H9 (cell line): ENCODE data around the gene DSCAM. TPM values are rescaled to one million over a fixed set of nuclear protein-coding genes. Genes with fewer than 3 reads are reported as not detected.

Experiments
- DNase-seq: peaks from one replicate; pipeline ENCODE4 v3.0.0-alpha.2; 2017
- H2AFZ ChIP-seq: one replicate; pipeline ENCODE4 v1.6.1; 2013; ENCODE audit warnings: mild to moderate bottlenecking, low read length, control low read depth, moderate library complexity
- H2AK5ac ChIP-seq: 2 replicates; pipeline ENCODE4 v1.6.1; 2013; ENCODE audit warnings: low read length, control low read depth, mixed read lengths; ENCODE audit not compliant: insufficient read length
- H2BK120ac ChIP-seq: one replicate; pipeline ENCODE4 v1.6.1; 2013; ENCODE audit warnings: low read depth, mild to moderate bottlenecking, low read length, control low read depth, inconsistent platforms; ENCODE audit not compliant: poor library complexity, severe bottlenecking
- H2BK12ac ChIP-seq: 2 replicates; pipeline ENCODE4 v1.6.1; 2013; ENCODE audit warnings: low read length, control low read depth, mixed read lengths, low read depth; ENCODE audit not compliant: insufficient read length
- H2BK15ac ChIP-seq: 2 replicates; pipeline ENCODE4 v1.6.1; 2013; ENCODE audit warnings: low read depth, low read length, control low read depth
- H2BK20ac ChIP-seq: one replicate; pipeline ENCODE4 v1.6.1; 2013; ENCODE audit warnings: low read depth, mild to moderate bottlenecking, low read length, control low read depth, inconsistent platforms; ENCODE audit not compliant: poor library complexity, severe bottlenecking
- H2BK5ac ChIP-seq: 2 replicates; pipeline ENCODE4 v1.6.1; 2013; ENCODE audit warnings: low read length, control low read depth, mixed read lengths; ENCODE audit not compliant: insufficient read length
- H3K14ac ChIP-seq: 2 replicates; pipeline ENCODE4 v1.6.1; 2013; ENCODE audit warnings: low read length, control low read depth; ENCODE audit not compliant: insufficient read depth
- H3K18ac ChIP-seq: 2 replicates; pipeline ENCODE4 v1.6.1; 2013; ENCODE audit warnings: low read depth, mild to moderate bottlenecking, mixed read lengths, low read length, control low read depth; ENCODE audit not compliant: insufficient read length
- H3K23ac ChIP-seq: 2 replicates; pipeline ENCODE4 v1.6.1; 2013; ENCODE audit warnings: low read length, control low read depth, mixed read lengths, low read depth; ENCODE audit not compliant: insufficient read length
- H3K23me2 ChIP-seq: 2 replicates; pipeline ENCODE4 v1.6.1; 2013; ENCODE audit warnings: low read depth, mild to moderate bottlenecking, mixed read lengths, low read length, control low read depth; ENCODE audit not compliant: insufficient read length, poor library complexity, severe bottlenecking
- H3K27ac ChIP-seq: 2 replicates; pipeline ENCODE4 v1.5.1; 2013; ENCODE audit warnings: low read length, control low read depth, mixed read lengths, low read depth; ENCODE audit not compliant: insufficient read length
- H3K27me3 ChIP-seq: 2 replicates; pipeline ENCODE4 v1.6.1; 2013; ENCODE audit warnings: low read length, control low read depth, inconsistent platforms; ENCODE audit not compliant: insufficient read depth
- H3K4ac ChIP-seq: 2 replicates; pipeline ENCODE4 v1.6.1; 2013; ENCODE audit warnings: low read depth, mild to moderate bottlenecking, control low read depth, inconsistent platforms, low read length, moderate library complexity
- H3K4me1 ChIP-seq: 2 replicates; pipeline ENCODE4 v1.6.1; 2013; ENCODE audit warnings: low read length, control low read depth, inconsistent platforms; ENCODE audit not compliant: insufficient read depth
- H3K4me2 ChIP-seq: 2 replicates; pipeline ENCODE4 v1.6.1; 2013; ENCODE audit warnings: low read length, control low read depth, mixed read lengths; ENCODE audit not compliant: insufficient read length, insufficient read depth
- H3K56ac ChIP-seq: 2 replicates; pipeline ENCODE4 v1.6.1; 2013; ENCODE audit warnings: low read depth, mild to moderate bottlenecking, mixed read lengths, low read length, control low read depth; ENCODE audit not compliant: insufficient read length
- H3K79me1 ChIP-seq: 2 replicates; pipeline ENCODE4 v1.6.1; 2013; ENCODE audit warnings: low read depth, mild to moderate bottlenecking, moderate library complexity, low read length, control low read depth, inconsistent platforms; ENCODE audit not compliant: insufficient read depth, poor library complexity, severe bottlenecking
- H3K79me2 ChIP-seq: 2 replicates; pipeline ENCODE4 v1.6.1; 2013; ENCODE audit warnings: low read length, control low read depth, inconsistent platforms; ENCODE audit not compliant: insufficient read depth
- H3K9ac ChIP-seq: 2 replicates; pipeline ENCODE4 v1.6.1; 2013; ENCODE audit warnings: low read length, control low read depth, mixed read lengths; ENCODE audit not compliant: insufficient read length; ENCODE audit errors: extremely low read depth
- H3K9me3 ChIP-seq: one replicate; pipeline ENCODE4 v1.6.1; 2013; ENCODE audit warnings: low read depth, low read length, inconsistent platforms; ENCODE audit not compliant: control insufficient read depth
- H3T11ph ChIP-seq: one replicate; pipeline ENCODE4 v1.6.1; 2013; ENCODE audit warnings: mild to moderate bottlenecking, low read length, control low read depth, inconsistent platforms
- H4K20me1 ChIP-seq: one replicate; pipeline ENCODE4 v1.6.1; 2013; ENCODE audit not compliant: control insufficient read depth, insufficient read length, insufficient read depth
- H4K5ac ChIP-seq: 2 replicates; pipeline ENCODE4 v1.6.1; 2013; ENCODE audit warnings: low read depth, mild to moderate bottlenecking, mixed read lengths, low read length, control low read depth; ENCODE audit not compliant: insufficient read length
- H4K8ac ChIP-seq: replicated peaks from 2 replicates; pipeline ENCODE4 v1.6.1; 2013; ENCODE audit warnings: low read length, control low read depth, mixed read lengths, low read depth; ENCODE audit not compliant: insufficient read length
- H4K91ac ChIP-seq: 2 replicates; pipeline ENCODE4 v1.6.1; 2013; ENCODE audit warnings: low read depth, mild to moderate bottlenecking, moderate library complexity, mixed read lengths, low read length, control low read depth; ENCODE audit not compliant: insufficient read length
- H3K27ac Mint-ChIP-seq, 3 experiments: 2 replicates in 2 of 3; 3 replicates in 1 of 3; pipeline ENCODE4 v1.8.0; 2020 to 2021; ENCODE audit warnings: mixed read lengths in 3 of 3, mild to moderate bottlenecking in 1 of 3, moderate library complexity in 1 of 3
- H3K27me3 Mint-ChIP-seq: 2 replicates; pipeline ENCODE4 v1.8.0; 2021; ENCODE audit warnings: low read depth, mild to moderate bottlenecking, moderate library complexity, mixed read lengths
- H3K36me3 Mint-ChIP-seq, 3 experiments: 2 replicates in 2 of 3; 3 replicates in 1 of 3; pipeline ENCODE4 v1.8.0; 2020 to 2021; ENCODE audit warnings: low read depth in 3 of 3, mixed read lengths in 3 of 3; ENCODE audit not compliant: insufficient read depth in 1 of 3
- H3K4me1 Mint-ChIP-seq, 2 experiments: 2 replicates each; pipeline ENCODE4 v1.8.0; 2020; ENCODE audit warnings: mixed read lengths in 2 of 2
- H3K4me3 Mint-ChIP-seq, 2 experiments: 2 replicates in 1 of 2; 3 replicates in 1 of 2; pipeline ENCODE4 v1.8.0; 2020 to 2021; ENCODE audit warnings: mild to moderate bottlenecking in 2 of 2, mixed read lengths in 2 of 2, moderate library complexity in 1 of 2
- H3K9me3 Mint-ChIP-seq, 2 experiments: 2 replicates in 1 of 2; 3 replicates in 1 of 2; pipeline ENCODE4 v1.8.0; 2020; ENCODE audit warnings: mild to moderate bottlenecking in 2 of 2, mixed read lengths in 2 of 2, moderate library complexity in 1 of 2
- WGBS: extraction: QIAGEN DNeasy Blood & Tissue Kit; methylation state at CpG from one replicate; pipeline ENCODE4 v1.1.7; 2013; ENCODE audit warnings: missing lambda C conversion rate, low lambda C conversion rate, mixed read lengths; ENCODE audit not compliant: insufficient read length; ENCODE audit errors: extremely low coverage; 5-methylcytosine and 5-hydroxymethylcytosine counted together
- total RNA-seq: library from RNA; stranded (reverse); gene quantifications from 2 replicates; pipeline ENCODE4 v1.2.1, GENCODE V29; 2021
- TF ChIP-seq, protein P1 (sequence below): fragments of 200-600 bp; sonication (generic); conservative IDR thresholded peaks from 3 replicates; pipeline ENCODE4 v1.8.0; 2021; ENCODE audit warnings: antibody characterized with exemption, mild to moderate bottlenecking

Gene DSCAM
- total RNA-seq, 1 experiment from 2014 or later: 0.17 TPM

DNA sequence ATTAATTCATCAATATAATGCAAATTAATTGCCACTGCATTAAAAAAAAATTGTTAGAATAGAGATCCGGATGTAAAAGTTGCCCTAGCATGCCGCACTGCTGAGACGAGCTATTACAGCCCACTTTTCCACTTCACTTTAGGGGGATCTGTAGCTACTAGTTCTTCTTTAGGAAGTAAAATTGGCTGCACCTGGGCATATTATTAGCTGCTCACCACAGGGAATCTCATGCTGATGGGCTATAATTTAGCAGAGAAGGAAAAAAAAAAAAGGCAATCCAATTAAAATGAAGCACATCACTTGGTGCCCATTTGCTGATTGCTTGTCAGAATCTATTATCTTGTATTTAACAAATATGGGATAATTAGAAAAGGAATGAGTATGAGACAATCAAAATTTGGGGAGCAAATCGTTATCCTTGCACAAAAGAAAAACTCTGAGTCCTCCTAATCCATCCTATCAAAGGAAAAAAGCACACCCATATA lies 233.4 kb downstream of the DSCAM start:
- H2BK12ac ChIP-seq: no peak overlapping the region
- no peaks in the 10 kb centered on the region for H3K23me2 ChIP-seq
- no peaks in the 10 kb centered on the region for H3K9me3 Mint-ChIP-seq
- no peaks in the 10 kb centered on the region for H3K27me3 Mint-ChIP-seq
- no peaks in the 10 kb centered on the region for H3K4me1 ChIP-seq
- H3K36me3 Mint-ChIP-seq: no peaks in the 10 kb centered on the region
- no peaks in the 10 kb centered on the region for H3K79me1 ChIP-seq
- H2BK15ac ChIP-seq: no peak overlapping the region
- no peak overlapping the region for H3K14ac ChIP-seq
- TF ChIP-seq, protein P1, sequence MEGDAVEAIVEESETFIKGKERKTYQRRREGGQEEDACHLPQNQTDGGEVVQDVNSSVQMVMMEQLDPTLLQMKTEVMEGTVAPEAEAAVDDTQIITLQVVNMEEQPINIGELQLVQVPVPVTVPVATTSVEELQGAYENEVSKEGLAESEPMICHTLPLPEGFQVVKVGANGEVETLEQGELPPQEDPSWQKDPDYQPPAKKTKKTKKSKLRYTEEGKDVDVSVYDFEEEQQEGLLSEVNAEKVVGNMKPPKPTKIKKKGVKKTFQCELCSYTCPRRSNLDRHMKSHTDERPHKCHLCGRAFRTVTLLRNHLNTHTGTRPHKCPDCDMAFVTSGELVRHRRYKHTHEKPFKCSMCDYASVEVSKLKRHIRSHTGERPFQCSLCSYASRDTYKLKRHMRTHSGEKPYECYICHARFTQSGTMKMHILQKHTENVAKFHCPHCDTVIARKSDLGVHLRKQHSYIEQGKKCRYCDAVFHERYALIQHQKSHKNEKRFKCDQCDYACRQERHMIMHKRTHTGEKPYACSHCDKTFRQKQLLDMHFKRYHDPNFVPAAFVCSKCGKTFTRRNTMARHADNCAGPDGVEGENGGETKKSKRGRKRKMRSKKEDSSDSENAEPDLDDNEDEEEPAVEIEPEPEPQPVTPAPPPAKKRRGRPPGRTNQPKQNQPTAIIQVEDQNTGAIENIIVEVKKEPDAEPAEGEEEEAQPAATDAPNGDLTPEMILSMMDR: no peak
- no peak overlapping the region for H3K56ac ChIP-seq
- no peak overlapping the region for H3K4me3 Mint-ChIP-seq
- no peak overlapping the region for H3K27ac Mint-ChIP-seq
- no peak overlapping the region for H3K9ac ChIP-seq
- no peak overlapping the region for H3K27ac ChIP-seq
- no peaks in the 10 kb centered on the region for H4K20me1 ChIP-seq
- no peak overlapping the region for H4K91ac ChIP-seq
- no peak overlapping the region for H2BK120ac ChIP-seq
- no peak overlapping the region for H4K5ac ChIP-seq
- H3K9me3 ChIP-seq: no peaks in the 10 kb centered on the region
- WGBS: no CpG with 5 or more reads among the region's 4 CpGs
- H3K18ac ChIP-seq: no peak overlapping the region
- no peak for DNase-seq
- no peak overlapping the region for H2AFZ ChIP-seq
- no peak overlapping the region for H2AK5ac ChIP-seq
- no peak overlapping the region for H2BK20ac ChIP-seq
- H3K27me3 ChIP-seq: no peaks in the 10 kb centered on the region
- H3K4me1 Mint-ChIP-seq: peaks cover 3 to 10% of the 10 kb centered on the region in 2 experiments
- H3K23ac ChIP-seq: no peak overlapping the region
- no peak overlapping the region for H3T11ph ChIP-seq
- no peaks in the 10 kb centered on the region for H3K79me2 ChIP-seq
- no peak overlapping the region for H2BK5ac ChIP-seq
- no peak overlapping the region for H3K4ac ChIP-seq
- no peak overlapping the region for H4K8ac ChIP-seq
- H3K4me2 ChIP-seq: no peak overlapping the region
